GM15510 (cell line): ENCODE data around the gene ARHGEF12.

Experiments used
- POLR2A ChIP-seq: IDR thresholded peaks from 3 replicates; pipeline ENCODE4 v1.6.1; 2011; ENCODE audit warnings: borderline replicate concordance; ENCODE audit not compliant: insufficient read length; ENCODE audit errors: extremely low read depth

The ARHGEF12 gene

DNA sequence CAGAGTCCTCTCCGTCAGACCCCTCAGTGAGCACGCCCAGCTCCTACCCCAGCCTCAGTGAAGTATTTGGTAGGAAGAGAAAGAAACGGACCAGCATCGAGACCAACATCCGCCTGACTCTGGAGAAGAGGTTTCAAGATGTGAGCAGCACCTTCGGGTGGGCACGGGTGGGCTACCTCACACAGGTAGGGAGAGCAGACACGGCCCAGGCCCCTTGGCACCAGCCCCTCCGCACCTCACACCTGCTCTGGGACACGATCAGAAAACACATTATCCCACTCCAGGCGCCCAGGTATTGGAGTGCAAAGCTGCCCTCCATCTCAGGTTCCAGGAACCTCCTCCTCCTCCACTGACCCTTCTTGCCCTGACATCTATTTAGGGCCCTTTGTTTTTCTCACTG lies 28.7 kb upstream of the ARHGEF12 start:
- TF ChIP-seq POLR2A, result no peak

DNA sequence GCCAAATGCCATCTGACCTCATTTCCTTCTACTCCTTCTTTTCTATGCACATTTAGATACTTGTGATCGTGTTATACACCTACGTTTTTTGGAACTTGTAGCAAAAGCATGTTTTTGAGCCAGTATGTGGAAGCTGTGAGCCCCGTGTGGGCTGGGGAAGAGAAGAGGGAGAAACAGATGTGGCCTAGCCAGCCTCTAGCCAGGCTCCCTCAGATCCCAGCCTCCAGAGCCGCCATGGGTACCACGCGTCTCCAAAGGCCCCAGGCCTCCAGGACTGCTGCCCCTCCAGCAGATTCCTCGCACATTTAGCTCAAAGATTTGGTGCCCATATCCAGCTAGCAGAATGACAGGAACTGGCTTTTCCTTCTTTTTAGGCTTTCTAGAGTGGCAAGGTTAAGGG lies 28.1 kb upstream of the ARHGEF12 start:
- no peak for TF ChIP-seq POLR2A

DNA sequence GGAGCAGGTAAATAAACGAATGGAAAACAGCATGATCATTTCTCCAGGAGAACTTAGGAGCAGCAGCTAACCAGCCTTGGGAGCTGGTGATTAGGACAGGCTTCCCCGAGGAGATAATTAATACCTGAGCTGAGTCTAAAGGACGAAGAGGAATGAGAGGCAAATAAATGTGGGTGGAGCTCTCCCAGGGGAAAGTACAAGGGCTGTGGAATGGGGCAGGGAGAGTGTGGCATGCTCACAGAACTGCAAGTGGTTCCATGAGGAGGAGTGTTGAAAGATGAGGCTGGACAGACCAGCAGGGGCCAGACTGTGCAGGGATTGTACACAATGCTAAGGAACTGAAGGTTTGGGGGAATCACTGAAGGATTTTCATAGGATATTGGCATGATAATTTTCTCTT lies 25.3 kb upstream of the ARHGEF12 start:
- no peak for TF ChIP-seq POLR2A

DNA sequence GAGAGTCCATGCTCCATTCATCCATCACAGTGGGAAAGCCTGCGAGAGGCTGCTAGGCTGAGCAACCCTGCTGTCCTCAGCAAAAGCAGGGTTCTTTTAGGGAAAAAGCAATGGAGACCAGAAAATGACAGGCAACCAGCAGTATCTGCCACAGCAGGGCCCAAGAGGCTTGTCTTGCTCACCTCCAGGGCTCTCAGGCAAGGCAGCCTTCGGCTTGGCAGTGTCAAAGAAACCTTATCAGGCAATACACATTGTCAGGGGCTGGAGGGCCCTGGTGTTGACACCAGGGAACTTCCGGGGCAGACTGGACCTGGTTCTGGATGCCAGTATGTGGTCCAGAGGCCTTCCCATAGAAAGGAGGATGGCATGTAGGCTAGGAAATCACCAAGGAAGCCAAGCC lies 21.4 kb upstream of the ARHGEF12 start:
- TF ChIP-seq POLR2A, result no peak

DNA sequence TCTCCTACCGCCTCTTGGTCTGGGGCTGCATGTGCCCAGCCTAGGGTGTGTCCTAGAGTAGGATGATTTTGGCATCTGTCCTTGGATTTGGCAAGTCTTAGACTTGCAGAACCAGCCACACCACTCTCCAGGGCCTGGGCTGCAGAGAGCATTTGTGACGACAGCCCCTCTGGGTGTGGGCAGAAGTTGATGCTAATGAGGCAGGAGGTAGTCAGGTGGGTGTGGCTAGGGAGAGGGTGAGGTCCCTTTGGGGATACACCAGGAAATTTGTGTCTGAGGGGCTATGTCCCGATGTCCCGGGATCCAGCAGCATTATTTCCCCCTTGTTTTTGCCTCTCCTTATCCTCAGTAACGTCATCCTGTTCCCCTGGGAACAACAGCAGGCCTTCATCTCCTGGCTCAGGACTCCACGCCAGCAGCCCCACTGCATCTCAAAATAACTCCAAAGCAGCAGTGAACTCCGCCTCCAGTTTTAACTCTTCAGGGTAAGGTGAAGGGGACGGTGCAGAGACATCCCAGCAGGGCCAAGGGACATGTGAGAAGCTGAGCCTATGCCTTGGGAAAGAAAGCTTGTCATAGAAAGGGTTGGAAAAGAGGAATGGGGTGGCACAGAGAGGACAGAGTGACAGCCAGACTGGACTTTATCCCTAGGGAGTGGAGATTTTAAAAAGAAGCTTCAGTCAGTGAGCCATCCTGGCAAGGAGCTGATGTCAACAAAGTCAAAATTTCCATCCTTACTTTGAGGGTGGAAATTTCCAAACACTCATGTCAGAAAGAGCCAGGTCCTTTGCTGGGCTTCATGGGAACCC lies 19.1 kb upstream of the ARHGEF12 start:
- TF ChIP-seq POLR2A, result no peak

DNA sequence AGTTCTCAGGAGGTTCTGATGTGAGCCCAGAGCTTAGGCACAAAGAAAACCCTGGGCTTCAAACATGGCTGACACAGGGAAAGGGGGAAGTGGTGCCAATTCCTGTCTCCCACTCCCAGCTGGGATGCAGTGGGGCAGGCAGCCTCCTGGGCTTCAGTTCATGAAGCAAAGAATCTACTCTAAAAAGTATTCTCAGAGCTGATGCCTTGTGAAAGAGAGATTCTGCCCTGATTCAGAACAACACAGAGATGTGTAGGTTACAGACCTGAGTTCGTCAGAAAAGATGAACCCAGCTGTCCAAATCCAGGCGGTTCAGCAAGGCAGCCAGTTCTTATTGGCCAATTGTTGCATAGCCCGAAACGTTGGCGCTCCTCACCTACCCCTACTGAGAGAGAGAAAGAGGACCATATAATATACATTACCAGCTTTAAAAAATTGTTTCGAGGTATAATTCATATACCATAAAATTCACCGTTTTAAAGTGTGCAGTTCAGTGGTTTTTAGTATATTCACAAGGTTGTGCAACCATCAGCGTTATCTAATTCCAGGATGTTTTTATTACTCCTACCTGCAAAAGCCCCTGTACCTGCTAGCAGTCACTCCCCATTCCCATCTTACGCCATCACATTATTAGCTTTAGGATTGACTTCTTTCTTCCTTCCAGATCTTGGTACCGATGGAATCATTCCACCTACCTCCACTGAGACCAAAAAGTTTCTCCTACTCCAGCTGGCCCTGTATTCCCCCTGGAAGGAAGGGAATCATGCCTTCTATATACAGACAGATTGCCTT lies 18.3 kb upstream of the ARHGEF12 start:
- TF ChIP-seq POLR2A, result no peak

DNA sequence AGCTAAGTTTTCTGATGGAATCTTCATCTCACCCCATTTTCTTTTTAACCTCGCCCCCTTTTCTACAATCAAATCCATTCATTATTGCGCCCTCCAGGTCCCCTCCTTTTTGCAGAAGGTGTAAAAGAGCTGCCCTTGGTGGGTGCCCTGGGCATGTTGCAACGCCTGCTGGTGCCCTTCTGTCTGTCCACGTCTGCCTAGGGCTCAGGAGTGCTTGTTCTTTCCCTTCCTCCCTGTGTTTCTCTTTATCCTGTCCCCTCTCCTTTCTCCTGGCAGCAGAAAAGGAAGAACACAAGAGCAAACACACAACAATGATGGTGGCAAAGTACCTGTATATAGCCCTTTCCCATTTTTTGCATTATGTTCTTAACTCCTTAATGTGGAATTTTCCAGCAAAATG lies 17.3 kb upstream of the ARHGEF12 start:
- TF ChIP-seq POLR2A, result no peak

DNA sequence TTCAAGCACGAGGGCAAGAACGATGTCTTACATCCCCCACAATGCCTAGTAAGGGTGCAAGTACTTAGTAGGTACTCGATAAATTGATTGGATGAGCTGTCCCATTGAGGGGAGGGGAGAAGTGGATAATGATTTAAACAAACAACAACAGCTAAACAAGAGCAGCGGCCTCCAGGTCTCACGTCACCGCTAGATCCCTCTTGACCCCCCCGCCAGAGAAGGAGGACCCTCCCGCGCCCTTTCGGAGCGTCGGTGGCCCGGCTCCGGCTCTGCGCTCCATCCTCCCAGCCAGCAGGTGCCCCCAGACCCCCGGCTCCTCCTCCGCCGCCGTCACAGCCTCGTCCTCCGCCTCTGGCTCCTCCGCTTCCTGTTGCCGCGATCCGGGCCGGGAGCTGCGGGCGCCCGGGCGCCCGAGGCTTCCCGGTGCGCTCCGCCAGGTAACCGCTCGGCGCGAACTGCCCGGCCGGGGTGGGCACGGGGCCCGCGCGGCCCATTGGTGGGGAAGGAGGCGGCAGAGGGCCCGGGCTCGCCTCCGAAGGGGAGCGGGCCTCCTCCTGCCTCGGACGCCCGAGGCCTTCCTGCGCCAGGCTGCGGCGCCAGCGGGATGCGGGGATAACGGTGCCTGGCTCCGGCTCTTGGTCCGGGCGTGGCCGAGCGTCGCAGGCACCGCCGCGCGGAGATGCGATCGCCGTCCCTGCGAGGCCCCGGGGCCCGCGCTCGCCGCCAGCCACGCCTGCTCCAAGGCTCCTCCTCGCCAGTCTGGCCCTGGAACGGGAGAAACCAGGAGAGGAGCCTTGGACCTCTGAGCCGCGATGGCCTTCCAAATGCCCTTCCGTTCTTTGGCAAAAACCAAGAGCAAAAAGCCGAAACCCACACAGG lies 11.0 kb upstream of the ARHGEF12 start, which contains the start of gene TLCD5:
TLCD5 (plus strand) TSS at position 368 of the 879 bp plus-strand sequence. CDS start 2,143 bp downstream, outside the sequence.
- TF ChIP-seq POLR2A, result peak; percentile 41

DNA sequence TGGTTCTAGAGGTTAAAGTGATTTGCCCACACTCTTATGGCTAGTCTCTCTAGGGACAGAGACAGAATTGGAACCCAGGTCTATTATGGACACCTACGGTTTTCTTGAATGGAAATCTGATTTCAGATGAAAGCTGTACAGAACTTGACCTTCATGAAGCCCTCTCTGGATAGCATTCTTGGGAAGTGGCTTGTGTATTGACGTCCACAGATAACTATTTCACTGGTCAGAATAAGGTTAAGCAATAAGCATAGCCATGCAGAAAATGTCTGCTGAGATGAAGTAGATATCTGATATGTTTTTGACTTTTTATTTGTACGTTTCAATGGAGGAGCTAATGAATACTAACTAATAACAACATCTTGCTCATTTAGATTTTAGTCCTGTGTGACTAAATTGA lies 10.0 kb upstream of the ARHGEF12 start:
- no peak for TF ChIP-seq POLR2A

DNA sequence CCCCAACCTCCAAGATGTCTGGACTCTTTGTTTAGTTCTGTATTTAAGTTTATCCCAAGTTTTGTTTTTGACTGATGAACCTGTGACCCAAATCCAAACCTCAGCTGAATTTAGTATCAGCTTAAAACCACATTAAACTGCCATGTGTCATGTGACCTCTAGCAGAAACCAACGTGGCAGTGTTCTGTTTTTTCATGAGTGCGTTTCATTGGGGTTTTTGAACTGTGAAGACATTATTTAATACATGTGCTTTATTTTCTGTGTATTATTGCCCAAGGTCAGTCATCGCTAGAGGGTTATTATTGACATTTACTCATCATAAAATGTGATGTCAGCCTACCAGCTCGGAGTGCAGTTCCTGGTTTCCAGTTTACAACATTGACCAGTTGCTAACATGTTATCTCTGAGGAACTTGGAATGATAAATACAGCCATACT lies 9.3 kb upstream of the ARHGEF12 start:
- no peak for TF ChIP-seq POLR2A

DNA sequence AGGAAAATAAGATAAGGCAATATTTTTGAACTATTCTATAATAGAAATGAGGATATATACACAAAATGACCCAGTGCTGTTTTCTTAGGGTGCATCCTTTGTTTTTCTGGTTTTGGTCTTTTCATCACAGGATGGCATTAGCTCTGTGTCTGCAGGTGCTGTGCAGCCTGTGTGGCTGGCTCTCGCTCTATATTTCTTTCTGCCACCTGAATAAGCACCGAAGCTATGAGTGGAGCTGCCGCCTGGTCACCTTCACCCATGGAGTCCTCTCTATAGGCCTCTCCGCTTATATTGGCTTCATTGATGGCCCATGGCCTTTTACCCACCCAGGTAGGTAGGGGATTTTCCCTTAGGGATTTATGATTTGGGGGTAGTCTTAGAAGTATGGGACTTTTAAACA lies 8.9 kb upstream of the ARHGEF12 start:
- TF ChIP-seq POLR2A, result no peak

DNA sequence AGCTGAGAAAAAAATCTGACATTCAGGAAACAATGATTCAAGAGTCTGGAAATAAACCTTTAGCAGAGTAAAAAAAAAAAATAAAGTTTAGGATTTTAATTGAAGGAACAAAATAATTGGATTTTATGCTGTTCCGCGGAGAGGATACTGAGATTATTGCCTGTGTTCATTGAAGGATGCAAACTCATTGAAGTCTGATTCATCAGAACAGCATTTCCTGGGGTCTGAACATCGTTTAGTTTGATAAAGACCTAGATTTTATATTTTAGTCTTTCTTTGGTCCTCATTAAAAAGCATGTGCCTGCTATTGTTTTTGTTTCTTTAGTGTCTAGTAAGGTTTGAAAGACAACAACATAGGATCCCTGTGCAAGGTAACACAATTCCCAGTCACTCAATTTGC lies 6.7 kb upstream of the ARHGEF12 start:
- no peak for TF ChIP-seq POLR2A

DNA sequence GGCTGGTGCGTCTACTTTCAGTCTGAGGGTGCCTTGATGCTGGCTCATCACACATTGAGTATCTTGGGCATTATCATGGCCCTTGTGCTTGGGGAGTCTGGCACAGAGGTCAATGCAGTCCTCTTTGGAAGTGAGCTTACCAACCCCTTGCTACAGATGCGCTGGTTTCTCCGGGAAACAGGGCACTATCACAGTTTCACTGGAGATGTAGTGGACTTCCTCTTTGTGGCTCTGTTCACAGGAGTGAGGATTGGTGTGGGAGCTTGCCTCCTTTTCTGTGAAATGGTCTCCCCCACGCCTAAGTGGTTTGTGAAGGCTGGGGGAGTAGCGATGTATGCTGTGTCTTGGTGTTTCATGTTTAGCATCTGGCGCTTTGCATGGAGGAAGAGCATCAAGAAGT lies 6.2 kb upstream of the ARHGEF12 start:
- TF ChIP-seq POLR2A, result no peak

DNA sequence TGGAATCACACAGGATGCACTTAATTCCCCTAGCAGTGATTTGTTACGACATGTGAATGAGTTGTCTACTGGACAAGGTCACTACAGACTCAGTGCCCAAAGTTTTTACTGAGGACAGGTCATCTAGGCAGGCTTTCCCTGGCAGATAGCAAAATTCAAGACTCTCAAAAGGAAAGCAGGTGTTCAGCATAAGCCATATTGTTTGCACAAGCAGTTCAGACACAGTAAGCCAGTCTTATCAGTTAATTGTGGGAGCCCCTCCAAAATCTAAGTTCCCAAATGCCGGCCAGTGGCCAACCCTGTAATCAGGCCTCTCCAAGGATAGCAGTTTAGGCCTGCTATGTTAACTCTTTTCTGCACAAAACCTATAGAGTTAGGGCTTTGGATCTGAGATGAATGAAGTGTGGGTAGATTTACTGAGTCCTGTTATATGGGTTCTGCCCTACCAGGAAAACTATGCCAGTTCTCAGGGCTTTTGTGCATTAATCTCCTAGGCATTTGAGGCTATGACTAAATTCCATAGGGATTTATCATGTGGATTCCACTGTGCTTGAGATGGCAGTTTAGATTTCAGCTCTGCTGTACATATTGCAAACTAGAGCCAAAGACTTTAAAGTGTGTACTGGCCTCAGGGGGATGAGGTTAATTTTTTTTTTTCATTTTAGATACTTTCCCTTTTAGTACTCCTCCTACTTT lies 4.8 kb upstream of the ARHGEF12 start:
- TF ChIP-seq POLR2A, result no peak
